Gastrocnemius medialis (tissue), 4 donors: ENCODE measurements around the gene ALDH2.

ENCODE experiments used
- POLR2A ChIP-seq, 2 donors: fragments of 450-650 bp; IDR thresholded peaks; one replicate each; pipeline ENCODE4 v1.6.1; 2017; ENCODE audit warnings: antibody characterized with exemption in 2 of 2, mild to moderate bottlenecking in 2 of 2, moderate library complexity in 2 of 2
- TF ChIP-seq, protein P1 (sequence below), 5 experiments: fragments of 450-650 bp in 3 of 5; fragments of 200-600 bp in 2 of 5; sonication (generic) in 2 of 5; IDR thresholded peaks in 4 of 5; conservative IDR thresholded peaks in 1 of 5; 1 replicate in 4 of 5; 2 replicates in 1 of 5; pipeline ENCODE4 v1.5.1; 2016 to 2019; ENCODE audit warnings: antibody characterized with exemption in 5 of 5, mild to moderate bottlenecking in 3 of 5, moderate library complexity in 3 of 5

DNA sequence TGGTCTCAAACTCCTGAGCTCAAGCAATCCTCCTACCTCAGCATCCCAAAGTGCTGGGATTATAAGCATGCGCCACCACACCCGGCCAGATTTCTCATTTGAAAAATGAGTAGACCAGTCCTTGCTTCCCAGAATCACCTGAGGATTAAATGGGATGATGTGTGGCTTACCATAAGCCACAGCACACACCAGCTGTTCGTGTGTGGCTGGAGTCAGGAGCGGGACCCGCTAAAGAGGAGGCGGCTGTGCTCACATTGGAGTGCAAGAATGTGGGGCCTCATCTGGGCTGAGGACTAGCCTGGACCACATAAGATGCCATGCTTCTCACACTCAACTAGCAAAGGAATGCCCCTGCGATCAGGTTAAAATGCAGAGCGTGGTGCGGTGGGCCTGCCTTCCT, 6.7 kb upstream of the ALDH2 start:
- TF ChIP-seq POLR2A (IDR thresholded peaks at IDR 0.05): no peak
- TF ChIP-seq, protein P1, sequence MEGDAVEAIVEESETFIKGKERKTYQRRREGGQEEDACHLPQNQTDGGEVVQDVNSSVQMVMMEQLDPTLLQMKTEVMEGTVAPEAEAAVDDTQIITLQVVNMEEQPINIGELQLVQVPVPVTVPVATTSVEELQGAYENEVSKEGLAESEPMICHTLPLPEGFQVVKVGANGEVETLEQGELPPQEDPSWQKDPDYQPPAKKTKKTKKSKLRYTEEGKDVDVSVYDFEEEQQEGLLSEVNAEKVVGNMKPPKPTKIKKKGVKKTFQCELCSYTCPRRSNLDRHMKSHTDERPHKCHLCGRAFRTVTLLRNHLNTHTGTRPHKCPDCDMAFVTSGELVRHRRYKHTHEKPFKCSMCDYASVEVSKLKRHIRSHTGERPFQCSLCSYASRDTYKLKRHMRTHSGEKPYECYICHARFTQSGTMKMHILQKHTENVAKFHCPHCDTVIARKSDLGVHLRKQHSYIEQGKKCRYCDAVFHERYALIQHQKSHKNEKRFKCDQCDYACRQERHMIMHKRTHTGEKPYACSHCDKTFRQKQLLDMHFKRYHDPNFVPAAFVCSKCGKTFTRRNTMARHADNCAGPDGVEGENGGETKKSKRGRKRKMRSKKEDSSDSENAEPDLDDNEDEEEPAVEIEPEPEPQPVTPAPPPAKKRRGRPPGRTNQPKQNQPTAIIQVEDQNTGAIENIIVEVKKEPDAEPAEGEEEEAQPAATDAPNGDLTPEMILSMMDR (IDR thresholded peaks at IDR 0.05 in 4 of 5, conservative IDR thresholded peaks at IDR 0.05 in 1 of 5): no peak
